HG02678 (cell line): ENCODE results near the gene THSD4.

Experiments
- ATAC-seq: cut with Tn5 transposase; IDR thresholded peaks from one replicate; pipeline ENCODE4 v1.9.1; 2021; ENCODE audit warnings: mild to moderate bottlenecking, moderate library complexity; ENCODE audit not compliant: unreplicated experiment

Gene THSD4

GRCh38 chr15:71598741-71599140, 483.5 kb downstream of the THSD4 start:
- ATAC-seq = no peak

- no peak for ATAC-seq
Measured at GRCh38 chr15:71599418-71600151, 484.3 kb downstream of the THSD4 start.

- no peak for ATAC-seq
Measured at GRCh38 chr15:71600237-71600636, 485.0 kb downstream of the THSD4 start.

- ATAC-seq = no peak
Measured at GRCh38 chr15:71601038-71601834, 486.0 kb downstream of the THSD4 start.

- ATAC-seq = no peak
Measured at GRCh38 chr15:71603379-71603778, 488.1 kb downstream of the THSD4 start.

GRCh38 chr15:71607383-71607782, 492.1 kb downstream of the THSD4 start:
- ATAC-seq = no peak

- no peak for ATAC-seq
Measured at GRCh38 chr15:71610728-71611552, 495.7 kb downstream of the THSD4 start.

GRCh38 chr15:71611553-71612396, 496.5 kb downstream of the THSD4 start:
- ATAC-seq = no peak

GRCh38 chr15:71612397-71612722, 497.1 kb downstream of the THSD4 start:
- no peak for ATAC-seq

GRCh38 chr15:71612869-71613268, 497.6 kb downstream of the THSD4 start:
- ATAC-seq = no peak

- ATAC-seq = no peak
Measured at GRCh38 chr15:71623111-71623510, 507.8 kb downstream of the THSD4 start.

- no peak for ATAC-seq
Measured at GRCh38 chr15:71626596-71627088, 511.4 kb downstream of the THSD4 start.

- ATAC-seq = no peak
Measured at GRCh38 chr15:71627188-71627587, 511.9 kb downstream of the THSD4 start.

- ATAC-seq = no peak
Measured at GRCh38 chr15:71627604-71628003, 512.3 kb downstream of the THSD4 start.

- no peak for ATAC-seq
Measured at GRCh38 chr15:71628988-71629770, 513.9 kb downstream of the THSD4 start.

GRCh38 chr15:71629781-71630474, 514.7 kb downstream of the THSD4 start:
- ATAC-seq = no peak

- no peak for ATAC-seq
Measured at GRCh38 chr15:71630475-71630809, 515.2 kb downstream of the THSD4 start.

GRCh38 chr15:71632576-71633195, 517.4 kb downstream of the THSD4 start:
- no peak for ATAC-seq
